Keratinocyte (primary cell): ENCODE results near the gene SLC12A8. TPM values are rescaled to one million over a fixed set of nuclear protein-coding genes. Genes with fewer than 3 reads are reported as not detected.

Experiments used
- DNase-seq: peaks from one replicate; pipeline ENCODE4 v3.0.0-alpha.2; 2011; ENCODE audit warnings: low read depth, missing footprints, low spot score
- FAIRE-seq: peaks from 2 replicates; lab custom pipeline; 2011; peaks lifted over from hg19 to GRCh38; lab: Jason Lieb, UNC
- H2AFZ ChIP-seq: 2 replicates; pipeline ENCODE4 v1.6.0; 2012; ENCODE audit warnings: low read length, control low read depth, inconsistent platforms; ENCODE audit not compliant: control insufficient read depth
- H3K27ac ChIP-seq: 2 replicates; pipeline ENCODE4 v1.5.1; 2011; ENCODE audit warnings: low read length; ENCODE audit not compliant: control insufficient read depth, insufficient read depth
- H3K27me3 ChIP-seq: 3 replicates; pipeline ENCODE4 v1.6.0; 2011; ENCODE audit warnings: low read length; ENCODE audit not compliant: control insufficient read depth, insufficient read depth; ENCODE audit errors: extremely low read depth
- H3K36me3 ChIP-seq, 2 experiments: 2 replicates in 1 of 2; 3 replicates in 1 of 2; pipeline ENCODE4 v1.5.1; 2011; ENCODE audit warnings: low read length in 2 of 2, mild to moderate bottlenecking in 1 of 2; ENCODE audit not compliant: control insufficient read depth in 2 of 2, insufficient read depth in 2 of 2; ENCODE audit errors: extremely low read depth in 1 of 2
- H3K4me1 ChIP-seq: 3 replicates; pipeline ENCODE4 v1.5.1; 2011; ENCODE audit warnings: low read length; ENCODE audit not compliant: control insufficient read depth, insufficient read depth; ENCODE audit errors: extremely low read depth
- H3K4me2 ChIP-seq: 3 replicates; pipeline ENCODE4 v1.6.0; 2011; ENCODE audit warnings: low read depth, low read length; ENCODE audit not compliant: control insufficient read depth, insufficient read depth; ENCODE audit errors: extremely low read depth
- H3K4me3 ChIP-seq, 3 experiments: fragments of 200-600 bp in 1 of 3; sonication (generic) in 1 of 3; 2 replicates in 2 of 3; 3 replicates in 1 of 3; pipeline ENCODE4 v1.5.1; 2011 to 2016; ENCODE audit warnings: low read length in 3 of 3, mild to moderate bottlenecking in 3 of 3, control low read depth in 2 of 3, inconsistent platforms in 1 of 3, low read depth in 1 of 3, mixed read lengths in 1 of 3, mixed run types in 1 of 3, moderate library complexity in 1 of 3; ENCODE audit not compliant: control insufficient read depth in 2 of 3, insufficient read depth in 2 of 3; ENCODE audit errors: extremely low read depth in 1 of 3
- H3K79me2 ChIP-seq: 2 replicates; pipeline ENCODE4 v1.6.0; 2012; ENCODE audit warnings: low read length; ENCODE audit not compliant: control insufficient read depth, insufficient read depth
- H3K9ac ChIP-seq: 3 replicates; pipeline ENCODE4 v1.6.0; 2011; ENCODE audit warnings: low read length; ENCODE audit not compliant: control insufficient read depth, insufficient read depth; ENCODE audit errors: extremely low read depth
- H3K9me1 ChIP-seq: 3 replicates; pipeline ENCODE4 v1.6.0; 2011; ENCODE audit warnings: low read length; ENCODE audit not compliant: control insufficient read depth, insufficient read depth; ENCODE audit errors: extremely low read depth
- H3K9me3 ChIP-seq: 2 replicates; pipeline ENCODE4 v1.5.1; 2012; ENCODE audit warnings: low read depth, low read length; ENCODE audit not compliant: control insufficient read depth
- H4K20me1 ChIP-seq: 3 replicates; pipeline ENCODE4 v1.6.0; 2011; ENCODE audit warnings: low read length; ENCODE audit not compliant: control insufficient read depth, insufficient read depth; ENCODE audit errors: extremely low read depth
- CTCF ChIP-seq, 3 experiments: IDR thresholded peaks in 1 of 3; conservative IDR thresholded peaks in 1 of 3; optimal IDR thresholded peaks in 1 of 3; 2 replicates in 2 of 3; 3 replicates in 1 of 3; pipeline versions ENCODE3 to v1.5.1; 2011; ENCODE audit warnings: low read length in 3 of 3, mild to moderate bottlenecking in 3 of 3, moderate library complexity in 2 of 3, control low read depth in 1 of 3, inconsistent platforms in 1 of 3; ENCODE audit not compliant: insufficient read depth in 2 of 3; ENCODE audit errors: extremely low read depth in 1 of 3
- EZH2 ChIP-seq: IDR thresholded peaks from one replicate; pipeline ENCODE4 v1.6.1; 2012; ENCODE audit warnings: inconsistent platforms, mild to moderate bottlenecking, low read length, moderate library complexity
- dilution Hi-C: fragments of 300-500 bp; cut with MboI; formaldehyde crosslinking; loops from one replicate; pipeline ENCODE4 v1.7.0; 2020; ENCODE audit warnings: low sequenced_read_pairs; ENCODE audit not compliant: extremely low pct_ligation_motif_present
- polyA plus RNA-seq, 5 experiments: library from polyadenylated mRNA; depleted of rRNA in 3 of 5; stranded (reverse) in 3 of 5; stranded (forward) in 1 of 5; unstranded in 1 of 5; fragments of >200 nt; gene quantifications; 1 replicate in 1 of 5; 2 replicates in 3 of 5; 3 replicates in 1 of 5; pipeline versions ENCODE4 v1.2.1 to v1.2.3, GENCODE V29; 2011 to 2012; ENCODE audit warnings: missing spikeins in 2 of 5, low read depth in 1 of 5, low replicate concordance in 1 of 5

Gene SLC12A8
- polyA plus RNA-seq, 1 donor (not counting 4 experiments of a cell fraction or from before 2014, with no cell fraction given) = 6.9 TPM

- no peak for DNase-seq
- Histone ChIP-seq H3K4me3 (no peak overlapping the region), H3K9me1 (no peaks in the 10 kb centered on the region), H3K27ac (no peak overlapping the region), H2AFZ (no peak overlapping the region), H3K9me3 (no peaks in the 10 kb centered on the region), H3K79me2 (no peaks in the 10 kb centered on the region), H3K4me1 (peaks cover 16% of the 10 kb centered on the region), H3K9ac (no peak overlapping the region), H4K20me1 (no peaks in the 10 kb centered on the region), H3K4me2 (no peak overlapping the region), H3K27me3 (no peaks in the 10 kb centered on the region), H3K36me3 (peaks cover 1 to 3% of the 10 kb centered on the region in 2 experiments)
- no peak for TF ChIP-seq EZH2
- TF ChIP-seq CTCF (optimal IDR thresholded peaks at IDR 0.05 in 1 of 3, IDR thresholded peaks at IDR 0.05 in 1 of 3, conservative IDR thresholded peaks at IDR 0.05 in 1 of 3; ENCODE audit: extremely low read depth in 1 of 3, insufficient read depth in 2 of 3, low read length in 3 of 3) = no peak
- FAIRE-seq = no peak
- dilution Hi-C loops = no loop called here
These were observed 76.0 kb downstream of the SLC12A8 start for GRCh38 chr3:125136515-125136914.

GRCh38 chr3:125134952-125135351 is 77.6 kb downstream of the SLC12A8 start:
- peaks cover 10% of the 10 kb centered on the region for H3K4me1 ChIP-seq
- no peak for DNase-seq
- no peak overlapping the region for H3K9ac ChIP-seq
- H3K4me2 ChIP-seq = no peak overlapping the region
- H3K27ac ChIP-seq = no peak overlapping the region
- no peaks in the 10 kb centered on the region for H3K9me3 ChIP-seq
- H3K4me3 ChIP-seq = no peak overlapping the region
- no peaks in the 10 kb centered on the region for H3K27me3 ChIP-seq
- FAIRE-seq = no peak
- dilution Hi-C loops = no loop called here
- no peaks in the 10 kb centered on the region for H4K20me1 ChIP-seq
- H3K36me3 ChIP-seq = peaks cover 1 to 3% of the 10 kb centered on the region in 2 experiments
- no peaks in the 10 kb centered on the region for H3K9me1 ChIP-seq
- no peak overlapping the region for H2AFZ ChIP-seq
- H3K79me2 ChIP-seq = no peaks in the 10 kb centered on the region
- TF ChIP-seq CTCF (optimal IDR thresholded peaks at IDR 0.05 in 1 of 3, IDR thresholded peaks at IDR 0.05 in 1 of 3, conservative IDR thresholded peaks at IDR 0.05 in 1 of 3; ENCODE audit: extremely low read depth in 1 of 3, insufficient read depth in 2 of 3, low read length in 3 of 3) = no peak
- TF ChIP-seq EZH2 = no peak
